Stimulated activated CD4-positive, alpha-beta T cell treated with anti-CD3 and anti-CD28 coated beads, Interleukin-12 subunit alpha, Interleukin-12 subunit beta, amount 100 ng/mL, for 4 hours (primary cell): ENCODE measurements around the gene NSMF.
"Not testable (repeated sequence)": the region's sequence is repeated elsewhere in the genome, so short reads cannot be mapped to it uniquely, and the experiment has no call there.

Experiments used
- DNase-seq: peaks from one replicate; pipeline ENCODE4 v3.0.0-alpha.2; 2020

NSMF gene

DNA sequence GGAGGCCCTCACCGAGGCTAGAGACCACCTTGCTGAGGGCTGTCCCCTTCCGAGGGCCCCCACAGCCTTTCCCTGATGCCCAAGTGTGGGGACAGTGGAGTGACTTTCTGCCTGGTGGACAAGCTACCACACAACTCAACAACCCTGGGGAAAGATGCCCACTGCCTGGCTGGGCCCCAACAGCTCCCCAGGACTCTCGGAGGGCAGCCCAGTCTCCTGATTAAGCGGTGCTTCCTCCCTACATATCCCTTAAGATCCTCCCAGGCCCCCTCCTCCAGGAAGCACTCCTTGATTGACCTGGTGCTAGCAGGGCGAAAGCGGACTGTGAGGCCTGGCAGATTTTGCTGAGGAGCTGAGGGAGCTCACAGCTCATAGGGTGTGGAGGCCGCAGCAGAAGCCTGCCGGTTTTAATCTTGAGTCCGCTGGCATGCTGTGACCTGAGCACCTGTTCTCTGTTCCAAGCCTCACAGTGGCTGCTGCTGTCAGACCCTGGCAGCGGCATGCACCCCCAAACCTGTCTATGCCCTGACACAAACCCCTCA, 2.2 kb downstream of the NSMF start:
- no peak for DNase-seq

GRCh38 chr9:137456061-137456863, 2.9 kb downstream of the NSMF start:
- no peak for DNase-seq

DNA sequence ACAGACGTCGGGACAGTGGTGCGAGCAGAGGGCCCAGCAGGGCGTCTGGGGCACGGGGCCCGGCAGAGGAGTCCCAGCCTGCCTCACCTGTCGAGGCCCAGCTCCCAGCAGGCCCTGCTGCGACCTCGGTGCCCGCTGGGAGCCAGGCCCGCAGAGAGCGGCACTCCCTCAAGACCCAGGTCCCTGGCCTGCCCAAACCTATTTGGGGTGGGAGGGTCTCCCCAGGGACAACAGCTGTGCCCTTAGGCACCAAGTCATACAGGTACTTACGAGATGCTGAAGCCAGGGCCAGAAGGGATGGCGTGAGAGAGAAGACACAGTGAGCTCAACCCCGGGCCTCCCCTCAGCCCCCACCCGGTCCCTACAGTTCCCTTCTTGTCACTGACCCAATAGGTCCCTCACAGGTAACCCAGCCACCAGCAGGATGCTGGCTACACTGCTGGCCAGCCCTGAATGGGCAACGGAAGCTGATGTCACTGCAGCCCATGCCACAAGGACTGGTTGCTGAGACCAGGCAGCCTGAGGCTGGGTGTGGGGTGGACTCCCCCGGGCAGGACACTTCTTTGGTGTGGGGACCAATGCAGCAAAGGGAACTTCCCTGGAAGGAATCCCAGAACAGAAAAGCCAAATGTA, 3.7 kb downstream of the NSMF start:
- no peak for DNase-seq

GRCh38 chr9:137454597-137455358, 4.4 kb downstream of the NSMF start:
- DNase-seq, result no peak

DNA sequence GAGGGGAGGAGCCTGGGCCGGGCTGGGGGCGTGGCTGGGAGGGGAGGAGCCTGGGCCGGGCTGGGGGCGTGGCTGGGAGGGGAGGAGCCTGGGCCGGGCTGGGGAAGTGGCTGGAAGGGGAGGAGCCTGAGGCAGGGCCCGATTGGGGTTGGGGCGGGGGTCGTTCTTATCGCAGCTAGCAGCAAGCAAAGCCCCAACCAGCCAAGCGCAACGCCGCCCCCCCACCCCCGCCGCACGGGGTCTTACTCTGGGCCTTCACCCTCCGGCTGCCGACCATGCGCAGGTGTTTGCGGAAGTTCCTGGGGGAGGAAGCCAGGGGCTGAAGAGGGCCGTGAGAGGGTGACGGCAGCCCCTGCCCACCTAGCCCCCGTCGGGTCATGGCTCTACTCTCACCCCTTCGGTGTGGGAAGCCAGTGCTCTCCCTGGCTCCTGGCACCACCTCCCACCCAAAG, 5.0 kb downstream of the NSMF start:
- peak; percentile 44 for DNase-seq

DNA sequence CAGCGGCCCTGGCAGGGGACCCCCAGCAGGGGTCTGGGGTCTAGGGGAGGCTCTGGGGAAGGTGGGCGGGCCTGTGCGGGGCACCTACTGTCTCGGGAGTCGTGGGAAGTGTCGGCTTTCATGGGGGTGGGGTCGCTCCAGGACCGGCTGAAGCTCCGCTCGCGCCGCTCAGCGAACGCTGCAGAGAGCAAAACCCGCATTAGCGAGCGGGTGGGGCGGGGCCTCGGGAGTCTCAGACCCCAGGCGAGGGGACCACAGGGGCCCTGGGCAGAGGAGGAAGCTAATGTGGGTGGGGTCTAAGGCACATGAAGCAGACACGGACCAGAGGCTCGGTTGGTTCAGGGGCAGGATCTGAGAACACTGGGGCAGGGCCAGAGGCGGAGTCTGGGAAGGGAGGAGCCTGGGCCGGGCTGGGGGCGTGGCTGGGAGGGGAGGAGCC, 5.5 kb downstream of the NSMF start:
- peak; percentile 56 for DNase-seq

GRCh38 chr9:137452761-137453642, 6.1 kb downstream of the NSMF start:
- no peak for DNase-seq

DNA sequence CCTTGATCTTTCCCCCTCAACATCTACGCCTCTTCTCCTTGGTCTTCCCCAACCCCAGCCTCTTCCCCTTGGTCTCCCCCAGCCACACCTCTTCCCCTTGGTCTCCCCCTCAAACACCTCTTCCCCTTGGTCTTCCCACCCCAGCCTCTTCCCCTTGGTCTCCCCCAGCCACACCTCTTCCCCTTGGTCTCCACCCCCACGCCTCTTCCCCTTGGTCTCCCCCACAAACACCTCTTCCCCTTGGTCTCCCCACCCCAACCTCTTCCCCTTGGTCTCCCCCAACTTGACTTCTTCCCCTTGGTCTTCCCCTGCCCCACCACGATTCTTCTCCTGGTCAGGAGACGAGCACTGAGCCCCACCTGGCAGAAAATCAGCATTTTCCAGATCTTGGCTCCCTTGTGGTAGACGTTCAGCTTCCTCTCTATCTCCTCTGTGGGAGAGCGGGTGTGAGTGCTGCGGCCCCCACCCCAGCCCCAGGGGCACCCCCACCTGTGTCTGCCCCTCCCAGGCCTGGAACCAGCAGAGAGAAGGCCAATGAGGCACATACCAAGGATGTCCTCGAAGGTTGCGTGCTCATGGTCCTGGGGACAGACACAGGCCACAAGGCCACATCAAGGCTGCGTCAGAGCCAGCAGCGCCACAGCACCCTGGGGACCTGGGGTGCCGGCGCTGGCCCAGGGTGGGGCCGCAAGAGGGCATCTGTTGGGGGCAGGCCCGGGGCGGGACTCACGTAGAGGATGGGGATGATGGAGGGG, 7.0 kb downstream of the NSMF start:
- DNase-seq, result no peak

- not testable (repeated sequence) for DNase-seq
Observed at GRCh38 chr9:137451264-137452005, 7.7 kb downstream of the NSMF start.

DNA sequence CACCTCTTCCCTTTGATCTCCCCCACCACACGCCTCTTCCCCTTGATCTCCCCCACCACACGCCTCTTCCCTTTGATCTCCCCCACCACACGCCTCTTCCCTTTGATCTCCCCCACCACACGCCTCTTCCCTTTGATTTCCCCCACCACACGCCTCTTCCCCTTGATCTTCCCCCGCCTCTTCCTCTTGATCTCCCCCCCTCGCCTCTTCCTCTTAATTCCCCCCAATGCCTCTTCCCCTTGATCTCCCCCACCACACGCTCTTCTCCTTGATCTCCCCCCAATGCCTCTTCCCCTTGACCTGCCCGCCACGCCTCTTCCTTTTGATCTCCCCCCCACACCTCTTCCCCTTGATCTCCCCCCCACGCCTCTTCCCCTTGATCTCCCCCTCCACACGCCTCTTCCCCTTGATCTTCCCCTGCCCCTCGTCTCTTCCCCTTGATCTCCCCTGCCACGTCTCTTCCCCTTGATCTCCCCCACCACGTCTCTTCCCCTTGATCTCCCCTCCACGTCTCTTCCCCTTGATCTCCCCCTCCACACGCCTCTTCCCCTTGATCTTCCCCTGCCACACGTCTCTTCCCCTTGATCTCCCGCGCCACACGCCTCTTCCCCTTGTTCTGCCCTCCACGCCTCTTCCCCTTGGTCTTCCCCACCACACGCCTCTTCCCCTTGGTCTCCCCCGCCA, 8.5 kb downstream of the NSMF start:
- not testable (repeated sequence) for DNase-seq

DNA sequence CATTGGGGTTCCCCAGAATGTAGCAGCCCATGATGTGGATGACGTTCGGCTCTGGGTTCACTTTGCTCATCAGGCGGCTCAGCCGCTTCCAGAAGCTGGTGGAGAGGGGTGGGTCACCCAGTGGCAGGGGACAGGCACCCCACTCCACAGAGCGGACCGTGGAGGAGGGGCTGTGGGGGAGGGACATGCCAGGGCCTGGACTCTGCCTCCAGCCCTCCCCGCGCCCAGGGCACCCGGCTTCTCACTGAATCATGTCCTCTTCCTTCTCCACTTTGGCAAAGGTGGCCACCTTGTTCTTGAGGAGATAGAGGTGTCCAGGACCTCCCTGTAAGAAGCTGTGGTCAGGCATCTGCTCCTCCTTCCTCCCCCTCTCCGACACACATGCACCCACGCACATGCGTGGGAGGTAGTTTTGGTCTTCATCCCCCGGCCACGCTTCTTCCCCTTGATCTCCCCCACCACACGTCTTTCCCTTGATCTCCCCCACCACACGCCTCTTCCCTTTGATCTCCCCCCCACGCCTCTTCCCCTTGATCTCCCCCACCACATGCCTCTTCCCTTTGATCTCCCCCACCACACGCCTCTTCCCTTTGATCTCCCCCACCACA, 9.1 kb downstream of the NSMF start:
- DNase-seq, result no peak

GRCh38 chr9:137449081-137449844, 9.9 kb downstream of the NSMF start:
- DNase-seq, result no peak

DNA sequence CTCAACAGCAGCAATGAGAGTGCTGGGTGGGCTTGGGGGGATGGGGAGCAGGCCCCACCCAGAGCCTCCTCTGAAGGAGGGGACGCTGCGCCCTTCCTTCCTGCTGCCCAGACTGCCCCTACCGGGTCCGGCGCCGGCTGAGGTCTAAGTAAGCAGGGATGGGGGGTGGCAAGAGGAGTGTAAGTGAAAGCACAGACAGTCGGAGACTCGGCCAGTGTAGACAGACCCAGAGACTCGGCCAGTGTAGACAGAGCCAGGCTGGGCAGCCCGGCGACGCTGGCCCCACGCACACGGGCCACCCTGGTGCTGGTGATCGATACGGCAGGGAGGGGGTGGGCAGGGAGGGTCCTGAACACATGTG, 10.6 kb downstream of the NSMF start:
- DNase-seq, result no peak

GRCh38 chr9:137447722-137448601, 11.2 kb downstream of the NSMF start:
- no peak for DNase-seq

DNA sequence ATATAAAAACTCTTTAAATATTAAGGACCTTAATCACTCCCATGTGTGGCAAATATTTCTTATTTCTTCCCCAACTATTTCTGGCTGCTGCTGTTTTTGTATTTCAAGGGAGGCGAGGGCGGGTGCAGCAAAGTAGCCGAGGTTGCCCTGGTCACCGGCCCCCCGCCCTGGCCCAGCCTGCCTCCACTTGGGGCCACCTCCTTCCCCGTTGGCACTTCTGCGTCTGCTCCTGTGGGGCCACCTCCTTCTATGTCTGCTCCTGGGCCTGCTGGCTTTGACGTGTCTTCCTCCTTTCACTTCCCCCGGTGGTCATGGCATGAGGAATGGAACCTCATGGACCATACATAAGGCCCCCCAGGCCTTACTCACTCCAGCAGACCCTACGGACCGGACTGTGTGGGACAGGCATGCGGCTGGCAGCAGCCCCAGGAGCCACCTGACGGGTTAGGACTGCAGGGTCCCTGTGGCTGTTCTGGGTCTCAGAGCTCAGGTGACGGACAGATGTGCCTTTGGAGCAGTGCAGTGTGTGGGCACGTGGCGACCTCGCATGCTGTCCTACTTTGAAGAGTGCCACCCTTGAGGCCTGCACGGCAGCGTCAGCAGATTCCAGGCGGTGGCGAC, 12.2 kb downstream of the NSMF start:
- DNase-seq, result no peak

DNA sequence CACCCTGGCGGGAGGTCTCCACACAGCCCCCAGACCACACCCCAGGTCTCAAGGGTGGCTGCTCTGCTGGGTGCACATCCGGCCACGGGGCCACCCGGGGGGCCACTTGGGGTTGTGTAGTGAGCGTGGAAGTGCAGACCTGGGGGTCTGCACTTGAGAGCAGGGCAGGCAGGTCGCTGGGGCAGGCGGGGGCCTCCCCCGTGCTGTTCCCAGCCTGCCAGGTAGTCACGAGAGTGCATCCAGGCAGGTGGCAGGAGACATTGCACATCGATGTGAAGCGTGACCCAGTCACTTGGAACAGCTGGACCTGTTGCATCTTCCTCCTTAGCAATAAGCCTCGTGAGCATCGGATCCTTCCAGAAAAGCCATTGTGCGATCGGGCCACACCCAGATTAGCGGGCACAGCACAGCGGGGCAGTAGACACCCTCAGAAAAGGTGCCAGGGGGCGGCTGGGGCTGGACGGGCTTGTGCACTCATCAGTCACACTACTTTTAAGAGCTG, 13.2 kb downstream of the NSMF start:
- DNase-seq, result no peak

DNA sequence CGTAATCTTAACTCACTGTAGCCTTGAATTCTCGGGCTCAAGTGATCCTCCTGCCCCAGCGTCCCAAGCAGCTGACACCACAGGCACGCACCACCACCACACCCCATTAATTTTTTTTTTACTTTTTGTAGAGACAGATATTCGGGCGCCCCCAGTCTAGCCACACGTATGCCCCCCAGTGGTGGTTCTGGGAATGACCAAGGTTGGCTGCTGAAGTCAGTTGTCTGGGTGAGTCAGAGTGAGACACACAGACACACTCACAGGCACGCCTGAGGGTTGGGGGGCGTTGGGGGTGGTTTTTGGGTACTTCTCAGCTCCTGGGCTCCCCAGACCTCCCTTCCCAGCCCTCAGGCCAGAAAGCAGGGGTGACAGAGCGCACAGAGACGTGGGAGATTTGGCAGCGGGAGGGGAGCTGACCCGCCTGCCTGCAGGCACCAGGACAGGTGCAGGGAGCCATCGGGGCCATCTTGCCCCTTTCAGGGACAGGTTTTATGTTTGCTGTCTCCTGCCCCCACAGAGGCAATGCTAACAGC, 13.8 kb downstream of the NSMF start:
- DNase-seq, result peak; percentile 84
